Activated CD8-positive, alpha-beta T cell treated with anti-CD3 and anti-CD28 coated beads for 36 hours (primary cell): Measurements from ENCODE around the gene SFRP4. TPM values are rescaled to one million over a fixed set of nuclear protein-coding genes. Genes with fewer than 3 reads are reported as not detected.
"Not testable (repeated sequence)": the region's sequence is repeated elsewhere in the genome, so short reads cannot be mapped to it uniquely, and the experiment has no call there.

Source experiments
- ATAC-seq: fragments of 200-7000 bp; cut with Tn5 transposase; one replicate; pipeline ENCODE4 v1.10.0; 2021; ENCODE audit warnings: mild to moderate bottlenecking, moderate library complexity
- CTCF ChIA-PET: fragments of 350-600 bp; sonication (Branson Sonifier 250); formaldehyde crosslinking; loops from one replicate; lab custom pipeline; 2021; ENCODE audit warnings: antibody characterized with exemption; lab: Charles Lee
- POLR2A ChIA-PET: fragments of 350-600 bp; sonication (Branson Sonifier 250); formaldehyde crosslinking; loops from one replicate; lab custom pipeline; 2021; ENCODE audit warnings: antibody characterized with exemption; lab: Charles Lee
- DNase-seq: peaks from one replicate; pipeline ENCODE4 v3.0.0-alpha.2; 2020
- H3K27ac Mint-ChIP-seq: one replicate; pipeline ENCODE4 v1.8.0; 2021; ENCODE audit warnings: mild to moderate bottlenecking, mixed read lengths
- H3K27me3 Mint-ChIP-seq: one replicate; pipeline ENCODE4 v1.8.0; 2021; ENCODE audit warnings: mixed read lengths
- H3K36me3 Mint-ChIP-seq: one replicate; pipeline ENCODE4 v1.8.0; 2021; ENCODE audit warnings: low read depth, mixed read lengths
- H3K4me1 Mint-ChIP-seq: one replicate; pipeline ENCODE4 v1.8.0; 2021; ENCODE audit warnings: low read depth, mixed read lengths
- H3K4me3 Mint-ChIP-seq: one replicate; pipeline ENCODE4 v1.8.0; 2021; ENCODE audit warnings: mild to moderate bottlenecking, moderate library complexity, mixed read lengths
- H3K9me3 Mint-ChIP-seq: one replicate; pipeline ENCODE4 v1.8.0; 2021; ENCODE audit warnings: mixed read lengths
- intact Hi-C: fragments of 100-400 bp; cut with micrococcal nuclease; formaldehyde crosslinking; loops from one replicate; pipeline ENCODE4 v1.10.0; 2022
- total RNA-seq, 2 experiments: library from RNA; stranded (reverse); gene quantifications; one replicate each; pipeline ENCODE4 v1.2.3, GENCODE V29; 2021
- TF ChIP-seq, protein P1 (sequence below): fragments of 200-600 bp; IDR thresholded peaks from one replicate; pipeline ENCODE4 v1.8.0; 2022; ENCODE audit warnings: antibody characterized with exemption, mild to moderate bottlenecking

The SFRP4 gene
- total RNA-seq, 2 experiments from 2014 or later = not detected

DNA sequence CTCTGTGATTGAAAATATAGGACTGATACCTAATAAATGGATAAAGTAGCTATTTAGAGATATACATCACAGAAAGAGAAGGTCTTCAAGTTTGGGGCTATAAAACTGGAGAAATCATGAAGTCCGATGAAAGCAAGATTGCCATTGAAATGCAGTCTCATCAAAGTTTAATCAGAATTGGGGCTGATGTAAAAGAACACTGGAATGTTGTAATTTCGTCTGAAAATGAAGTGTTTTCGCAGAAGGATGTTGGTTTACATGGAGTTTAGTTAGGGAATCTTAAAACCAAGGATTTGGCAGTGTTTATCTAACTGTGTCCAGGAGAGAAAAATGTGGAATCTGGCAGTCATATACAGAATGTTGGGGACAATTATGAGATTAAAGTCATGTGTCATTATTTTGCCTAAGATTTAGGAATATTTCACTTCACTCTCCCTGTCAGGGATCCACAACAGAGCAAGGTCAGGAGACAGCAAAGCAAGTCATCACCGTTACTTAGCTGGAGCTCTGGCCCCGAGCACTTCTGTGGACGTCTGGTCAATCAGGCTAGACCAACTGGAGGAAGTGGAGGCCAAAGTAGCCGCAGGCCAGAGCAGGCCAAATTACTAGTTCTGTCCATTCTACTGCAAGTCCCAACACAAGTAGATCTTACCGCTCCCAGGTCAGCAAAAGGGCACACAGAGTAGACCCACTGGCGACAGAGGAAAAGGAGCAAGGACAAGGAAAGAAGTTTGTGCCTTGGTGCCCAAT, 40.8 kb upstream of the SFRP4 start:
- TF ChIP-seq, protein P1, sequence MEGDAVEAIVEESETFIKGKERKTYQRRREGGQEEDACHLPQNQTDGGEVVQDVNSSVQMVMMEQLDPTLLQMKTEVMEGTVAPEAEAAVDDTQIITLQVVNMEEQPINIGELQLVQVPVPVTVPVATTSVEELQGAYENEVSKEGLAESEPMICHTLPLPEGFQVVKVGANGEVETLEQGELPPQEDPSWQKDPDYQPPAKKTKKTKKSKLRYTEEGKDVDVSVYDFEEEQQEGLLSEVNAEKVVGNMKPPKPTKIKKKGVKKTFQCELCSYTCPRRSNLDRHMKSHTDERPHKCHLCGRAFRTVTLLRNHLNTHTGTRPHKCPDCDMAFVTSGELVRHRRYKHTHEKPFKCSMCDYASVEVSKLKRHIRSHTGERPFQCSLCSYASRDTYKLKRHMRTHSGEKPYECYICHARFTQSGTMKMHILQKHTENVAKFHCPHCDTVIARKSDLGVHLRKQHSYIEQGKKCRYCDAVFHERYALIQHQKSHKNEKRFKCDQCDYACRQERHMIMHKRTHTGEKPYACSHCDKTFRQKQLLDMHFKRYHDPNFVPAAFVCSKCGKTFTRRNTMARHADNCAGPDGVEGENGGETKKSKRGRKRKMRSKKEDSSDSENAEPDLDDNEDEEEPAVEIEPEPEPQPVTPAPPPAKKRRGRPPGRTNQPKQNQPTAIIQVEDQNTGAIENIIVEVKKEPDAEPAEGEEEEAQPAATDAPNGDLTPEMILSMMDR = no peak
- intact Hi-C loops = no loop called here
- Mint-ChIP-seq H3K36me3 (no peaks in the 10 kb centered on the region), H3K27me3 (no peaks in the 10 kb centered on the region), H3K9me3 (no peaks in the 10 kb centered on the region), H3K4me3 (no peak overlapping the region), H3K27ac (no peak overlapping the region), H3K4me1 (no peaks in the 10 kb centered on the region)
- ChIA-PET POLR2A (interaction anchor here (0.6 kb wide), 1 partner anchor 438 kb away, joined by 3 read pairs; no protein-coding TSS in a partner anchor), CTCF (interaction anchor here (1.7 kb wide), 1 partner anchor 56 kb away, joined by 5 read pairs; no protein-coding TSS in a partner anchor)
- DNase-seq = no peak
- no peak for ATAC-seq

DNA sequence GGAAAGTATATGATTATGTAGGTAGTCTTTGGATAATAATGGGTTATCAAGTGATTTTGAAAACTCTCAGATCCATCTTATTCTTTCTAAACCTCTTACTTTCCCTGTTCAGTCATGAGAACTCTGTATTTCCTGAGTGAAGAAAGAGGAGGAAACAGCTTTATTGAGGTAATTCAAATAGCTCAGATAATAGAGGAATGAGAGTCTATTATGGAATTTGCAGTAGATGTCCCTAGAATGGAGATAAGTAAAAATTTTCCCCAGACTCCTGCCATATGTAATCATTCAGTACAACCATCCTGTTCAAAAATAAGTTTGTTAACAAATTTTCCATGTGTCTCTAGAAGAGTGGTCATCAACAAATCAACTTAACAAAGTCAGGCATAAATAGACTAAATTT, 40.2 kb upstream of the SFRP4 start:
- Mint-ChIP-seq H3K4me1 (no peaks in the 10 kb centered on the region), H3K9me3 (no peaks in the 10 kb centered on the region), H3K36me3 (no peaks in the 10 kb centered on the region), H3K27me3 (no peaks in the 10 kb centered on the region), H3K27ac (no peak overlapping the region), H3K4me3 (no peak overlapping the region)
- TF ChIP-seq, protein P1 = no peak
- CTCF ChIA-PET = interaction anchor here (1.7 kb wide), 1 partner anchor 55 kb away, joined by 5 read pairs; no protein-coding TSS in a partner anchor
- intact Hi-C loops = no loop called here
- no peak for DNase-seq
- POLR2A ChIA-PET = no interaction called here
- no peak for ATAC-seq

DNA sequence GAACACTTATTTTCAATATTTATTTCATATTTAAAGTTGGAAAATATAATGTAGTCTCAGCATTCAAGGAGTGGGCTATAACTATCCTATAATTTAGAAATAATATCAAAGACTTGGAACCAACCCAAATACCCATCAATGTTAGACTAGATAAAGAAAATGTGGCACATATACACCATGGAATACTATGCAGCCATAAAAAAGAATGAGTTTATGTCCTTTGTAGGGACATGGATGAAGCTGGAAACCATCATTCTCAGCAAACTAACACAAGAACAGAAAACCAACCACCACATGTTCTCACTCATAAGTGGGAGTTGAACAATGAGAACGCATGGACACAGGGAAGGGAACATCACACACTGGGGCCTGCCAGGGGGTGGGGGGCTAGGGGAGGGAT, 37.6 kb upstream of the SFRP4 start:
- H3K4me1 Mint-ChIP-seq, DNase-seq, H3K4me3 Mint-ChIP-seq, CTCF ChIA-PET, H3K9me3 Mint-ChIP-seq, H3K27ac Mint-ChIP-seq, POLR2A ChIA-PET, H3K27me3 Mint-ChIP-seq, ATAC-seq, H3K36me3 Mint-ChIP-seq, intact Hi-C loops: not testable (repeated sequence)

DNA sequence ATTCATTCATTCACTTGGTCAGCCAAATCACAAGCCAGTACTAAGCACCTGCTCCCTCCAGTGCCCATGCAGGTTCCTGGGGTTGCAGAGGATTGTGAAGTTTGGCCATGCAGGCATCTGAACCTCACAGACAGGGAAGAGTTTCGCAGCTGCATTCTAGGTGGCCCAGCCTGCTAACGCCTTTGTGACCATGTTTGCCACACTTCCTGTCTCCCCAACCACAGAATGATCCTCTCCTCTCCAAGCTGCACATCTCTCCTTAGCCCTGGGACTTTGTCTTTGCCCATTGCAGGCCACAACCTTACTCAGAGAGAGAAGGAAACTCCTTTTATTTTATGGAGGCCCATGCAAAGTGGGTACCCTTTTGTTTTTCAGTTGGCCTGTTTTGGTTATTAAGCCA, 35.6 kb upstream of the SFRP4 start:
- no peak overlapping the region for H3K27ac Mint-ChIP-seq
- H3K4me3 Mint-ChIP-seq = no peak overlapping the region
- no peaks in the 10 kb centered on the region for H3K9me3 Mint-ChIP-seq
- no peaks in the 10 kb centered on the region for H3K36me3 Mint-ChIP-seq
- no peak for ATAC-seq
- CTCF ChIA-PET = no interaction called here
- POLR2A ChIA-PET = no interaction called here
- TF ChIP-seq, protein P1 = no peak
- H3K4me1 Mint-ChIP-seq = no peaks in the 10 kb centered on the region
- intact Hi-C loops = no loop called here
- DNase-seq = no peak
- H3K27me3 Mint-ChIP-seq = no peaks in the 10 kb centered on the region

DNA sequence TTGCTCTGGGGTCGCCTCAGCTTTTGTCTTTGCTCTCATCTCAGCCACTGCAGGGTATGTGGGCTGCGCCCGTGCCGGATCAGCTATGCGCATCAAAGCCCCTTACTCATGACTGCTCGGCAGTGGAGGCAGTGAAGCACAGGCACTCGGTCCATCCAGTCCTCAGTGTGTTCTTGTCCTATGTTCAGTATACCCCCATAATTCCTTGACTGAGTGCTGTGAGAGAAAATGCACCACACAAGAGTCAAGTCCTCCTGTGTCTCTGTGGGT, 31.3 kb upstream of the SFRP4 start:
- H3K36me3 Mint-ChIP-seq = no peaks in the 10 kb centered on the region
- ATAC-seq = no peak
- POLR2A ChIA-PET = no interaction called here
- H3K9me3 Mint-ChIP-seq = no peaks in the 10 kb centered on the region
- CTCF ChIA-PET = no interaction called here
- DNase-seq = no peak
- TF ChIP-seq, protein P1 = no peak
- H3K27me3 Mint-ChIP-seq = no peaks in the 10 kb centered on the region
- intact Hi-C loops = no loop called here
- no peaks in the 10 kb centered on the region for H3K4me1 Mint-ChIP-seq
- H3K27ac Mint-ChIP-seq = no peak overlapping the region
- no peak overlapping the region for H3K4me3 Mint-ChIP-seq
